Measurements from ENCODE around the gene GPATCH3.
"Not testable (repeated sequence)": the region's sequence is repeated elsewhere in the genome, so short reads cannot be mapped to it uniquely, and the experiment has no call there.

Gene GPATCH3

GRCh38 chr1:26863685-26864077 lies 36.6 kb downstream of the GPATCH3 start:
- no peak for DNase-seq (ENCODE audit: low read depth in 2 of 2)

- DNase-seq (ENCODE audit: low read depth in 2 of 2), result peak; percentile 37 to 40
These were observed 37.2 kb downstream of the GPATCH3 start, which contains the start of gene SFN for GRCh38 chr1:26862781-26863684. SFN (plus strand) TSS chr1:26863149; CDS start chr1:26863213, 64 bp downstream.

- DNase-seq (ENCODE audit: low read depth in 2 of 2), result no peak
These were observed 38.3 kb downstream of the GPATCH3 start for GRCh38 chr1:26861889-26862378.

GRCh38 chr1:26861286-26861701 lies 39.0 kb downstream of the GPATCH3 start:
- no peak for DNase-seq (ENCODE audit: low read depth in 2 of 2)

GRCh38 chr1:26858891-26859640 lies 41.2 kb downstream of the GPATCH3 start:
- DNase-seq (ENCODE audit: low read depth in 2 of 2), result no peak

- DNase-seq (ENCODE audit: low read depth in 2 of 2), result no peak
These were observed 42.1 kb downstream of the GPATCH3 start for GRCh38 chr1:26858160-26858559.

- DNase-seq (ENCODE audit: low read depth in 2 of 2), result no peak
These were observed 42.7 kb downstream of the GPATCH3 start for GRCh38 chr1:26857473-26858060.

GRCh38 chr1:26856604-26857469 lies 43.4 kb downstream of the GPATCH3 start:
- DNase-seq (ENCODE audit: low read depth in 2 of 2), result no peak

GRCh38 chr1:26856181-26856580 lies 44.1 kb downstream of the GPATCH3 start:
- no peak for DNase-seq (ENCODE audit: low read depth in 2 of 2)

GRCh38 chr1:26855636-26856035 lies 44.6 kb downstream of the GPATCH3 start:
- no peak for DNase-seq (ENCODE audit: low read depth in 2 of 2)

- DNase-seq (ENCODE audit: low read depth in 2 of 2), result no peak
These were observed 45.4 kb downstream of the GPATCH3 start for GRCh38 chr1:26854906-26855305.

GRCh38 chr1:26853600-26853999 lies 46.7 kb downstream of the GPATCH3 start:
- DNase-seq (ENCODE audit: low read depth in 2 of 2), result no peak

- peak; percentile 36 to 60 for DNase-seq (ENCODE audit: low read depth in 2 of 2)
These were observed 47.1 kb downstream of the GPATCH3 start for GRCh38 chr1:26853156-26853555.

GRCh38 chr1:26852701-26853100 lies 47.6 kb downstream of the GPATCH3 start:
- DNase-seq (ENCODE audit: low read depth in 2 of 2), result no peak

GRCh38 chr1:26851106-26851684 lies 49.1 kb downstream of the GPATCH3 start:
- DNase-seq (ENCODE audit: low read depth in 2 of 2), result no peak

GRCh38 chr1:26848941-26849774 lies 51.1 kb downstream of the GPATCH3 start:
- no peak for DNase-seq (ENCODE audit: low read depth in 2 of 2)

- DNase-seq (ENCODE audit: low read depth in 2 of 2), result no peak
These were observed 51.8 kb downstream of the GPATCH3 start for GRCh38 chr1:26848499-26848898.

- not testable (repeated sequence) for DNase-seq (ENCODE audit: low read depth in 2 of 2)
These were observed 52.4 kb downstream of the GPATCH3 start for GRCh38 chr1:26847826-26848225.

- DNase-seq (ENCODE audit: low read depth in 2 of 2), result no peak
These were observed 55.7 kb downstream of the GPATCH3 start for GRCh38 chr1:26844424-26845196.

Measured in stimulated activated CD8-positive, alpha-beta memory T cell treated with anti-CD3 and anti-CD28 coated beads, Interleukin-15, amount 100 ng/mL, for 48 hours (primary cell).